ENCODE measurements around the gene CCL20. TPM values are rescaled to one million over a fixed set of nuclear protein-coding genes. Genes with fewer than 3 reads are reported as not detected.

CCL20 gene
- total RNA-seq, 1 experiment from 2014 or later = not detected

GRCh38 chr2:227774895-227775842 lies 38.5 kb upstream of the CCL20 start:
- Histone ChIP-seq H3K4me2 (ENCODE audit: low read depth, low read length, poor library complexity, severe bottlenecking) (no peak overlapping the region), H3K36me3 (ENCODE audit: insufficient read depth, low read length) (no peaks in the 10 kb centered on the region), H2AFZ (ENCODE audit: low read length) (no peak overlapping the region), H3K9me2 (replicated peaks; ENCODE audit: insufficient read depth, low read length) (no peaks in the 10 kb centered on the region), H3K27me3 (ENCODE audit: low read length) (no peaks in the 10 kb centered on the region), H3K4me1 (ENCODE audit: low read length) (no peaks in the 10 kb centered on the region), H3K79me2 (ENCODE audit: low read length) (no peaks in the 10 kb centered on the region), H3K9ac (ENCODE audit: low read length) (no peak overlapping the region), H3K4me3 (ENCODE audit: low read length) (no peak overlapping the region), H3K27ac (ENCODE audit: low read length) (no peak overlapping the region), H3K9me3 (ENCODE audit: low read length) (no peaks in the 10 kb centered on the region), H4K20me1 (ENCODE audit: insufficient read depth, low read depth, low read length) (no peaks in the 10 kb centered on the region)
- DNase-seq = no peak

DNA sequence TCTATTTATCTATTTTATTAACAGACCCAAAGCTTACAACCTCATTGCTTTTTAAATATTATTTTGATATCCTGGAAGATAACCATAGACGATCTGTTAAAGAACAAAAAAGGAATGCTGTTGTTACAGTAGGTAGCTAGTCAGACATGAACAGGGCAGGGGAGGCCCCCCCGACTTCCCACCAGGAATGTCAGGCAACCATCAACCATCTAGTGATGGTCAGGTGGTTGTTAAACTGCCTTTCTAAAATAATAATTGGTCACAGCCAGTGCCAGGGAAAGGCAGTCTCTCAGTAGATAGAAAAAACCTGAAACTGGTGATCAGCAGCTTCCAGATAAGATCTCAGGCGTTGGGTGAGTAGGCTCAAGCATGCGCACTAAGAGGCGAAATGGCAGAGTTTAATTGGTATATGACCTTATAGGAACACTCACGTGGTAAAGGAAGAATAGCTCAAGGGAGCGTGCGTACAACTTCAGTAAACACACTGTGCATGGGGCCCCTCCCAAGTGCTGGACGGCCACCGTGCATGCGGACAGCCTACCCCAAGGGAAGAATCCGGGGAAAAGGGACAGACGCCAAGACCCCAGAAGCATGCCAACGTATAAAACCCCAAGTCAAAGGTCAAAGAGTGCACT lies 32.5 kb upstream of the CCL20 start:
- Histone ChIP-seq H3K4me1 (ENCODE audit: low read length) (0 out of 2 replicates have a peak, but pooled peaks cover 5% of the 10 kb centered on the region), H3K9me2 (replicated peaks; ENCODE audit: insufficient read depth, low read length) (no peaks in the 10 kb centered on the region), H3K79me2 (ENCODE audit: low read length) (no peaks in the 10 kb centered on the region), H3K4me2 (ENCODE audit: low read depth, low read length, poor library complexity, severe bottlenecking) (no peak overlapping the region), H4K20me1 (ENCODE audit: insufficient read depth, low read depth, low read length) (no peaks in the 10 kb centered on the region), H3K9me3 (ENCODE audit: low read length) (no peaks in the 10 kb centered on the region), H3K9ac (ENCODE audit: low read length) (no peak overlapping the region), H3K27ac (ENCODE audit: low read length) (no peak overlapping the region), H3K36me3 (ENCODE audit: insufficient read depth, low read length) (no peaks in the 10 kb centered on the region), H3K4me3 (ENCODE audit: low read length) (no peak overlapping the region), H3K27me3 (ENCODE audit: low read length) (no peaks in the 10 kb centered on the region), H2AFZ (ENCODE audit: low read length) (no peak overlapping the region)
- peak; percentile 26 for DNase-seq

- no peaks in the 10 kb centered on the region for H3K9me2 ChIP-seq (replicated peaks; ENCODE audit: insufficient read depth, low read length)
Observed at GRCh38 chr2:227781841-227782240, 31.8 kb upstream of the CCL20 start.

GRCh38 chr2:227782804-227783203 lies 30.8 kb upstream of the CCL20 start:
- no peaks in the 10 kb centered on the region for H4K20me1 ChIP-seq (ENCODE audit: insufficient read depth, low read depth, low read length)
- no peak overlapping the region for H3K9ac ChIP-seq (ENCODE audit: low read length)
- H3K4me1 ChIP-seq (ENCODE audit: low read length) = 0 out of 2 replicates have a peak, but pooled peaks cover 5% of the 10 kb centered on the region
- DNase-seq = no peak
- H3K27ac ChIP-seq (ENCODE audit: low read length) = no peak overlapping the region
- H3K4me3 ChIP-seq (ENCODE audit: low read length) = no peak overlapping the region
- no peak overlapping the region for H3K4me2 ChIP-seq (ENCODE audit: low read depth, low read length, poor library complexity, severe bottlenecking)
- no peaks in the 10 kb centered on the region for H3K79me2 ChIP-seq (ENCODE audit: low read length)
- H3K9me2 ChIP-seq (replicated peaks; ENCODE audit: insufficient read depth, low read length) = no peaks in the 10 kb centered on the region
- no peaks in the 10 kb centered on the region for H3K27me3 ChIP-seq (ENCODE audit: low read length)
- H3K9me3 ChIP-seq (ENCODE audit: low read length) = no peaks in the 10 kb centered on the region
- no peaks in the 10 kb centered on the region for H3K36me3 ChIP-seq (ENCODE audit: insufficient read depth, low read length)
- H2AFZ ChIP-seq (ENCODE audit: low read length) = no peak overlapping the region

More at GRCh38 chr2:227781841-227782240, 31.8 kb upstream of the CCL20 start:
- no peak overlapping the region for H3K4me2 ChIP-seq (ENCODE audit: low read depth, low read length, poor library complexity, severe bottlenecking)
- H3K4me1 ChIP-seq (ENCODE audit: low read length) = 0 out of 2 replicates have a peak, but pooled peaks cover 5% of the 10 kb centered on the region
- no peaks in the 10 kb centered on the region for H3K9me3 ChIP-seq (ENCODE audit: low read length)
- H2AFZ ChIP-seq (ENCODE audit: low read length) = no peak overlapping the region
- no peak overlapping the region for H3K9ac ChIP-seq (ENCODE audit: low read length)
- no peaks in the 10 kb centered on the region for H3K27me3 ChIP-seq (ENCODE audit: low read length)
- H3K36me3 ChIP-seq (ENCODE audit: insufficient read depth, low read length) = no peaks in the 10 kb centered on the region
- no peak overlapping the region for H3K27ac ChIP-seq (ENCODE audit: low read length)
- no peak for DNase-seq
- no peaks in the 10 kb centered on the region for H3K79me2 ChIP-seq (ENCODE audit: low read length)
- H3K4me3 ChIP-seq (ENCODE audit: low read length) = no peak overlapping the region
- H4K20me1 ChIP-seq (ENCODE audit: insufficient read depth, low read depth, low read length) = no peaks in the 10 kb centered on the region

DNA sequence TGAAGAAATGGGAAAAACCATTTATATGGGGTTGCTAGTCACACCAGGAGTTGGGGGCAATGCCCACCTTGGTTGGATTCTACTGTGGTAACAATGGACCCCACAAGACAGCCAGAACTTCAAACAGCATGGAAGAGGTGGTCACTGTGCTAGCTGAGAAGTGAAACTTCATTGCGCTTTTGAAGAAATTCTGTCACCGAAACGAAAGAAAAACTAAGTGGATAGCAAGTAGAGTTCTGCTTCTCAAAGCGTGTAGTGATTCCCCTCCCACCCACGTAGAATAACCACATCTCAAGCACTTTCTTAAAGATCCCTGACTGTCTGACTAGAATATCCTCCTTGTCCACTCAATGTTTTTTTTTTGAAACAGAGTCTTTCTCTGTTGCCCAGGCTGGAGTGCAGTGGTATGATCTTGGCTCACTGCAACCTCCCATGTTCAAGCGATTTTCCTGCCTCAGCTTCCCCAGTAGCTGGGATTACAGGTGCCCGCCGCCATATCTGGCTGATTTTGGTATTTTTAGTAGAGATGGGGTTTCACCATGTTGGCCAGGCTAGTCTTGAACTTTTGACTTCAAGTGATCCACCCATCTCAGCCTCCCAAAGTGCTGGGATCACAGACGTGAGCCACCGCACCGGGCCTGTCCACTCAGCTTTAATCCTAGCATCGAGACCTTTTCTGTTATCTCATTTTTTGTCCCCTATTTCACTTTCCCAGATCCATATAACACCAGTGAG lies 30.1 kb upstream of the CCL20 start:
- 0 out of 2 replicates have a peak, but pooled peaks cover 5% of the 10 kb centered on the region for H3K4me1 ChIP-seq (ENCODE audit: low read length)
- no peaks in the 10 kb centered on the region for H3K36me3 ChIP-seq (ENCODE audit: insufficient read depth, low read length)
- no peaks in the 10 kb centered on the region for H4K20me1 ChIP-seq (ENCODE audit: insufficient read depth, low read depth, low read length)
- H3K4me3 ChIP-seq (ENCODE audit: low read length) = no peak overlapping the region
- no peaks in the 10 kb centered on the region for H3K9me3 ChIP-seq (ENCODE audit: low read length)
- H3K9me2 ChIP-seq (replicated peaks; ENCODE audit: insufficient read depth, low read length) = no peaks in the 10 kb centered on the region
- no peak overlapping the region for H3K9ac ChIP-seq (ENCODE audit: low read length)
- H3K27me3 ChIP-seq (ENCODE audit: low read length) = no peaks in the 10 kb centered on the region
- no peak overlapping the region for H2AFZ ChIP-seq (ENCODE audit: low read length)
- H3K4me2 ChIP-seq (ENCODE audit: low read depth, low read length, poor library complexity, severe bottlenecking) = no peak overlapping the region
- H3K27ac ChIP-seq (ENCODE audit: low read length) = no peak overlapping the region
- DNase-seq = no peak
- no peaks in the 10 kb centered on the region for H3K79me2 ChIP-seq (ENCODE audit: low read length)

- Histone ChIP-seq H3K27ac (ENCODE audit: low read length) (no peak overlapping the region), H3K4me2 (ENCODE audit: low read depth, low read length, poor library complexity, severe bottlenecking) (no peak overlapping the region), H3K4me1 (ENCODE audit: low read length) (0 out of 2 replicates have a peak, but pooled peaks cover 5% of the 10 kb centered on the region), H3K36me3 (ENCODE audit: insufficient read depth, low read length) (no peaks in the 10 kb centered on the region), H3K27me3 (ENCODE audit: low read length) (no peaks in the 10 kb centered on the region), H3K9ac (ENCODE audit: low read length) (no peak overlapping the region), H3K4me3 (ENCODE audit: low read length) (no peak overlapping the region), H3K9me3 (ENCODE audit: low read length) (no peaks in the 10 kb centered on the region), H3K79me2 (ENCODE audit: low read length) (no peaks in the 10 kb centered on the region), H3K9me2 (replicated peaks; ENCODE audit: insufficient read depth, low read length) (no peaks in the 10 kb centered on the region), H2AFZ (ENCODE audit: low read length) (no peak overlapping the region), H4K20me1 (ENCODE audit: insufficient read depth, low read depth, low read length) (no peaks in the 10 kb centered on the region)
- peak; percentile 28 for DNase-seq
Observed at GRCh38 chr2:227785293-227785692, 28.3 kb upstream of the CCL20 start.

DNA sequence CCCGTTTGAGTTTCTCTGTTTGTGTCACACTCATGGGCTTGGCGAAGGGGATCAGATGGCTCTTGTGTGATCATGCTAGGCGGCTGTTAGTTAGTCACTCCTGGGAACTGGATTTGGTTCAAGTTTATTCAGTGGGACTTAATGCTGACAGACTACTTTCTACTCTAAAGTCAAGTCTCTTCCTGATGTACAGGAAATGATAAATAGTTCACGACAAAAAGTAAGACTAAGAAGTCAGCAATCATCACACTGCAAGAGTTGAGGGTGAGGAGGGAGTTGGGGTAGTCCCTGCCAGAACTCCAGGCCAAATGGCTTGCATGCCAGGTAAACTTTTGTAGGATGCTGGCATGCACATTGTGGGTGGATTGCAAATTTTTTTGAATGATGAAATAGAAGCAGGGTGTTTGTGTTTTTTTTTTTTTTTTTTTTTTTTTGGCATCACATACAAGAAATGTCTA lies 25.1 kb upstream of the CCL20 start:
- no peak for DNase-seq

GRCh38 chr2:227789803-227790202 lies 23.8 kb upstream of the CCL20 start:
- Histone ChIP-seq H2AFZ (ENCODE audit: low read length) (no peak overlapping the region), H3K9ac (ENCODE audit: low read length) (no peak overlapping the region), H3K9me3 (ENCODE audit: low read length) (no peaks in the 10 kb centered on the region), H3K4me3 (ENCODE audit: low read length) (no peak overlapping the region), H3K36me3 (ENCODE audit: insufficient read depth, low read length) (no peaks in the 10 kb centered on the region), H3K27me3 (ENCODE audit: low read length) (no peaks in the 10 kb centered on the region), H3K79me2 (ENCODE audit: low read length) (no peaks in the 10 kb centered on the region), H3K27ac (ENCODE audit: low read length) (no peak overlapping the region), H3K9me2 (replicated peaks; ENCODE audit: insufficient read depth, low read length) (no peaks in the 10 kb centered on the region), H3K4me2 (ENCODE audit: low read depth, low read length, poor library complexity, severe bottlenecking) (no peak overlapping the region), H3K4me1 (ENCODE audit: low read length) (no peaks in the 10 kb centered on the region), H4K20me1 (ENCODE audit: insufficient read depth, low read depth, low read length) (no peaks in the 10 kb centered on the region)
- DNase-seq = no peak

More for the DNA sequence above, 25.1 kb upstream of the CCL20 start:
- no peaks in the 10 kb centered on the region for H4K20me1 ChIP-seq (ENCODE audit: insufficient read depth, low read depth, low read length)
- no peaks in the 10 kb centered on the region for H3K36me3 ChIP-seq (ENCODE audit: insufficient read depth, low read length)
- H3K9ac ChIP-seq (ENCODE audit: low read length) = no peak overlapping the region
- H3K27me3 ChIP-seq (ENCODE audit: low read length) = no peaks in the 10 kb centered on the region
- no peak overlapping the region for H2AFZ ChIP-seq (ENCODE audit: low read length)
- no peak overlapping the region for H3K4me3 ChIP-seq (ENCODE audit: low read length)
- no peak overlapping the region for H3K27ac ChIP-seq (ENCODE audit: low read length)
- H3K4me2 ChIP-seq (ENCODE audit: low read depth, low read length, poor library complexity, severe bottlenecking) = no peak overlapping the region
- H3K4me1 ChIP-seq (ENCODE audit: low read length) = no peaks in the 10 kb centered on the region
- H3K79me2 ChIP-seq (ENCODE audit: low read length) = no peaks in the 10 kb centered on the region
- no peaks in the 10 kb centered on the region for H3K9me3 ChIP-seq (ENCODE audit: low read length)
- no peaks in the 10 kb centered on the region for H3K9me2 ChIP-seq (replicated peaks; ENCODE audit: insufficient read depth, low read length)

Measured in Karpas-422 (cell line).